HG02970 (cell line): ENCODE measurements around the gene PSMB8.
"Not testable (repeated sequence)": the region's sequence is repeated elsewhere in the genome, so short reads cannot be mapped to it uniquely, and the experiment has no call there.

Experiments
- ATAC-seq: cut with Tn5 transposase; IDR thresholded peaks from one replicate; pipeline ENCODE4 v1.9.1; 2021; ENCODE audit warnings: mild to moderate bottlenecking, moderate library complexity, moderate number of reproducible peaks; ENCODE audit not compliant: unreplicated experiment, low FRiP score

Gene PSMB8

DNA sequence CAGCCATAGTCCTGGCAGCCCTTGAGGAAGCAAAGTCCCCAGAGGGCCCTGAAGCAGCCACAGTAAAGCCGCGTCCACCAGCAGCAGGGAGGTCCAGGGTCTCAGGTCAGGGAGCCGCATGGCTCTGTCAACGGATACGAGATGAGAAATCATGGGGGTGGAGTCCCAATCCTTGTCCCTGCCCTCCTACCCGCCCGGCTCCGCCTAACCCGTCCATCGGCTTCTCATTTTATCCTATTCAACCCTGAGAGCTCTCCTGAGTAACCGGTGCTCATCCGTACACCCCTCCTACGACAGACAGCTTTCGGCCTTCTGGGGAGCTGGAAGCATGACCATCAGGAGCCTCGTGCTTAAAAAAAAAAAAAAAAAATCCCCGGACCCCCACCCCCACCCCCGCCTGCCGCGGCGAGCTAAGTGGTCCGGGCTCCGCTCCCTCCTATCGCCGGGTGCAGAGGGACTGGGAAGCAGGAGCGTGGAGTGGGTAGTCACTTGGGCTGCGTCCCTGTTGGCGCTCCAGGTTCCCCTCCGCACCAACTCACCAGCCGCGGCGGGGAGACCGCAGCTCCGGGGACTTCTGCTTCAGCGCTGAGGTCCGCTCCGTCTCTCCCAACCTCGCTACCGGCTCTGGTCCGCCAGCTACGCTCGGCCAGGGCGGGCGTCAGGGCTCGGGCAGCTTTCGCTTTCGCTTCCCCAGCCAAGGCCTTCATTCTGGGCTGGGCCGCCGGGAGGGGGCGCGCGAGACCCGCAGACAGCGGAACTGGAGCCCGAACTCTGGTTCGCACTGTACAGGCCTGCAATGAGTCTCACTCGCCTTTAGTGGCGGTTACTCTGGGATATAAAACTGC, 5.5 kb downstream of the PSMB8 start, which contains the start of gene TAP2:
Gene TAP2 (minus strand): TSS at position 626 of the 845 bp plus-strand sequence. CDS start 506 bp downstream, at position 120.
- peak; percentile 83 for ATAC-seq

DNA sequence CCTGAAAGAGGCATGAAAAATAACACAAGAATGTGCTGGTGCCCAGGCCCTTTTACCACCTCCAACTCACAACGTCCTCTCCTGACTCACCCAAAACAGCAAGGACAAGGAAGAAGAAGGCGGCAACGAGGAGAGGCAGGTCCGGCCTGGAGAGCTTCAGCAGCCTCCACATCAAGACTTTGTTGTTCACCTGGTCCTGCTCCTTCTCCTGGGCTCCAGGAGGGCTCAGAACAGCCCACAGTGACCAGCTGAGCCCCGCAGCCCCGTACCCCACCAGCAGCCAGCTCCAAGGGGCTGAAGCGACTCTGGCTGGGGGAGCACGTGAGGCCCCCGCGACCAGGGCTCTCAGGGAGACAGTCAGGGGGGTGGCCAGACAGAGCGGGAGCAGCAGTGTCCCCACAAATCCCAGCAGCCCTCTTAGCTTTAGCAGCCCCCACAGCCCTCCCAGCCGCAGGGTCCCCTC, 6.2 kb downstream of the PSMB8 start:
- ATAC-seq = no peak

DNA sequence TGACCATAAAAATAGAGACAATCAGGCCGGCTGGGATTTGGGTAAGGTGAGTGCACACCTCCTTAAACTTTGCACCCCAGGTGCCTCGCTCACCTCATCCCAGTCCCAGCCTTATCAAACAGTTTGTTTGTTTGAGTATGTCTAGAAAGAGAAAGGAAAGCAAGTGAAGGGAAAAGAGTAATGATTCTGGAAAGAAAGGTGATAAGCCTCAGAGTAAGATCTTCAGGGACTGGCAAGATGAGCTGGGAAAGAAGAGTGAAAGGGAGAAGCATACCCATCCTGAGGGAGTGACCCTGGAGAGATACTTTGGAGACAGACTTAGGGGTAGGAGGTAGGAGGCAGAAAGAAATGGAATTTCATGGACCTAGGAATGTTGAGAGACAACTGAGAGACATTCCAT, 7.0 kb downstream of the PSMB8 start:
- no peak for ATAC-seq

- no peak for ATAC-seq
Measured at GRCh38 chr6:32835167-32835893, 8.5 kb downstream of the PSMB8 start.

GRCh38 chr6:32833664-32834063, 10.2 kb downstream of the PSMB8 start:
- ATAC-seq = no peak

DNA sequence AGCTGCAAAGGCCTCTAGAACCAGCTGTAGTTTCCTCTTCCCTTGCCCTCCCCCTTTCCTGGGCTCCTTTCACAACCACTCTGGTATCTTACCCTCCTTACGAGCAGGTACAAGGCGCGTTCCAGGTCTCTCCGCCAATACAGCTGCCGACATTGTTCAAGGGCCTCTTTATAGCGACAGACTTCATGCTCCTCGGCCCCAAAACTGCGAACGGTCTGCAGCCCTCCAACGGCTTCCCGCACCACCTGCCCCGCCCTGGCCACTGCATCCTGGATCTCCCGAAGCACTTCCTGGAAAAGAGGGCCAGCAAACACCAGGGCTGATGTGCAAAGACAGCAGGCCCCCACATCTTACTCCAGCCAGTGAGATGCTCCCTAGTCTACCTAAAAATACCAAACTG, 11.3 kb downstream of the PSMB8 start:
- ATAC-seq = no peak

DNA sequence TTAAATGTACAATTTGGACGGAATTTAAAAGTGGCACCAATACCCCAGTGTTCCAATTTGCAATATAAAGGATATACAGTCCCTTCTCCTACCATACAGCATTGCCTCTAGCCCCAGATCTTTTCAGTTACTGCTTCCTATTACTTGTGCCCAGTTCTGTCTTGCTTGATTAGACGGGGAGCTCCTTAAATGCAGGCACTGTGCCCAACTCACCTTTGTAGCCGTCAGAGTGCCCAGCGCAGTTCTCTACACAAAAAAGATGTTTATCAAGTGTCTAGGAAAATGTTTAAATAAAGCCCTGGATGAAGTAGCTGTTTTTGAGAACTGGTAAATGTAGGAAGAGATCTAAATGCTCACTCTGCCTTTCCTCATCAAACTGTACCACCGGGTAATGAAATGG, 12.9 kb downstream of the PSMB8 start:
- ATAC-seq = no peak

DNA sequence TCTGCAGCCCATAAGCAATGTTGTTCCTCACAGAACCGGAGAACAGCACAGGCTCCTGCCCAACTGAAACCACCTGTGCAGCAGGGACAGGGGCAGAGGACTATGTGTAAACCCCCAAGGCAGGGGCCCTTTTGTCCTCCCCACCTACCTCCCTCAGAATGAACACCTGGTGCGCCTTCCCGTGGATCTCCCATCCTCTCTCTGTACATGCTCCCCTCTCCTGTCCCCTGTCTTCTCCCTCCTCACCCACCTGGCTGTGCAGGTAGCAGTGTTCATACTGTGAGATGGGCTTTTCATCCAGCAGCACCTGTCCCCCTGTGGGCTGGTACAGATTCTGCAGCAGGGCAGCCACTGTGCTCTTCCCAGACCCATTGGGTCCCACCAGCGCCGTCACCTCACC, 13.8 kb downstream of the PSMB8 start:
- no peak for ATAC-seq

- no peak for ATAC-seq
Measured at GRCh38 chr6:32829495-32829894, 14.4 kb downstream of the PSMB8 start.

GRCh38 chr6:32827025-32827424, 16.8 kb downstream of the PSMB8 start:
- ATAC-seq = no peak

DNA sequence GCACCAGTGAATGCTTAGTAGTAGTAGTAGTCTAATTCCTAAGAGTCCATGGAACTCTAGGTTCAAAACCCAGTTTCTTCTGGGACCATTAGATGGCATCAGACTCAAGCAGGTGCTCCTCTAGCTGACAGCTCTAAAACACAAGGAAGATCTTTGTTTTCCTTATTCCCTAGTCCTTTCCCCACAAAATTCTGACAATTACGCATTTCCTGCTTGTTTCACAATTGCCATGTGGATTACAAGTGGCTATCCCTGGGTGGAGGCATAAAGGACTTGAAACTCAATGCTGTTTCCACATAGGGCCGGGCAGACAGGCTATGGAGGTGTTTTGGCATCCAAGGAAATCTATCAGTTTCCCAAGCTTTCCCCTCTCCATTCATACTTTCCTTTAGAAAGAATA, 17.9 kb downstream of the PSMB8 start:
- no peak for ATAC-seq

DNA sequence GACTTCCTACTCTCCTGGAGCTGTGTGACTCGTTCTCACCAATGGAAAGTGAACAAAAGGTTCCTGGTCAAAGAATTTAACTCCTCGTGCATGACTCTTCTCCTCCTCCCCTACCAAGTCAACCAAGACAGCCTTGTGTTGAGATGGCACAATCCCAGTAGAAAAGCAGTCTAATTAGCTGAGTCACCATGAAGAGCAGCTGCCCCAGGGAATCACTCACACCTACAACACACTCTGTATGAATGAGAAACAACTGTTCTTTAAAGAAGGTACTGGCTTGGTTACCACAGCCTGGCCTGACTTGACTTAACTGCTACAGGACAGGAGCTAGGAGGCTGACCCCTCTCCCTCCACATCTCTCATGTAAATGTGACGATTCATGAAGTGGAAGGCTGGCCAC, 24.1 kb downstream of the PSMB8 start:
- ATAC-seq = no peak

DNA sequence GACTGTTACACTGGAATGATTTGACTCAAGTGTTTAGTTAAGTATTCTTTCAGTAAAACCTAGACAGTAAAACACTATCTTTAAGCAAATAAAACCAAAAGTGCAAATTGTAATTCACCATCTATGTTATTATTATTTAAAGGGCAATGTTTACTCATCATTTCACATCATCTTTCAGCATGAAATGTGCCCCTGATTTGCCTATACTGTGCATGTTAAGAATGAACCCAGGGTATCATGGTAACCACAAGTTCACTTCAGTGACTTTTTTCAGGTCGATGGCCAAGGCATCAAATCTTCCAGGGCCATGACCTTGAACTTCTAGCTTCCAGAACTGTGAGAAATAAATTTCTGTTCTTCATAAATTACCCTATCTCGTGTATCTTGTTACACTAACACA, 25.0 kb downstream of the PSMB8 start:
- ATAC-seq = no peak

- no peak for ATAC-seq
Measured at GRCh38 chr6:32816746-32817204, 27.1 kb downstream of the PSMB8 start, which contains the start of gene HLA-DOB. TSS of gene HLA-DOB (minus strand) at chr6:32817002. CDS start at chr6:32816951, 51 bp downstream.

DNA sequence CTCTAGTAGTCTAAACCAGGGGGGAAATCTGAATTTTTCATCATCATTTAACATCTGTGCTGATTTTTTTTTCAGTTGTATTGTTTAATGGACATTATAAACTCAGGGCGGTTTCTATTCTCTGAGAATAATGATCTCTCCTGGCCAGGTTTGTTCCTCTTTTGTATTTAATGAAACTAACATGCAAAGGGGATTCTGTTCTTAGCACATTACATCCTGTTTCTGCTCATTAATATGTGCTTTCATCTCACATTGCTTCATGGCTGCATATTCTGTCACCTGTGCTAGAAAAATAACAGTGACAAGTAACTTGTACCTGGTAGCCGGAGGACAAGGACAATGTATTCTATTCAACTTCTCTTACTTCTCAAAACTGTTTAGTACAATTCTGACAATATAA, 27.9 kb downstream of the PSMB8 start:
- ATAC-seq = no peak

GRCh38 chr6:32815115-32815514, 28.7 kb downstream of the PSMB8 start:
- no peak for ATAC-seq

DNA sequence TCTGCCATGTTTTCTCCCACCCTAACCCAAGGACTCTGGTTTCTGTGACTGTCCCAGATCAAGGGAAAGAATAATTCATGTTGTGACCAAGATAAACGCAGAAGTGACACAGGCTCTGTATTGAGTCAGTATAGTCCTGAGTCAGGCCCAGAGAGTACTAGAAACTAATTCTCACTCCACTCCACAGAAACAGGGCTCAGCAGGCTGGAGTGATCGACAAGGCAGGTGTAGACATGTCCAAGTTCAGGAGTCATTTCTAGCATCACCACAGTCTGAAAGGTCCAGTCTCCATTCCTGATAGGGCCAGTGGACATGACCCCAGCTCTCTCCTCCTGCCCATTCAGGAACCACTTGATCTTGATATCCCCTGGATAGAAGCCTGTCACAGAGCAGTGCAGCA, 29.7 kb downstream of the PSMB8 start:
- ATAC-seq = no peak

GRCh38 chr6:32809171-32809570, 34.7 kb downstream of the PSMB8 start:
- ATAC-seq = no peak

DNA sequence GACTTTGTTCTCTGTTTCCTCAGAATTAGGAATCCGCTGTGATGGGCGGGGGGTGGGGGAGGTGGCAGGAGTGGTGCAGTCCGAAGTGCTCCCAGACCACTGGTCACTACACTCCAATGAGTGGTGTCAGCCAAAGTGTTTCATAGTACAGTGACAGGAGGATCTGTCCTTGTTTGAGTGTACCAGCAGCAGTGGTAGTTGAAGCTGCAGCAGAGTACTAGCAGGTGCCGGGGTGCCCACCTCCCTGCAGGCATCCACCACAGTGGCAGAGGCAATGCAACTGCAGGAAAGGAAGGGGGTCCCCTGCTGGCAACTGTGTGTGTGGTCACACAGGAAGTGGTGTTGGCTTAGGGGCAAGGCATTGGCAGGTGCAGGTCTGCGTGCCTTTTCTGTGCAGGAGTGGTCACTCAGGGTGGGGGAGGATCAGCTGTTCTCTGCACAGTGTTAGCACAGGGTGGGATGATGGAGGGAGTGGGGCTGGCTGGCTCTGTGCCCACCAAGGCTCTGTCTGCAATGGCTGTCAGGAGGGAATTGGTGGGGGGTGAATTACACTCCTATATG, 36.7 kb downstream of the PSMB8 start:
- no peak for ATAC-seq

DNA sequence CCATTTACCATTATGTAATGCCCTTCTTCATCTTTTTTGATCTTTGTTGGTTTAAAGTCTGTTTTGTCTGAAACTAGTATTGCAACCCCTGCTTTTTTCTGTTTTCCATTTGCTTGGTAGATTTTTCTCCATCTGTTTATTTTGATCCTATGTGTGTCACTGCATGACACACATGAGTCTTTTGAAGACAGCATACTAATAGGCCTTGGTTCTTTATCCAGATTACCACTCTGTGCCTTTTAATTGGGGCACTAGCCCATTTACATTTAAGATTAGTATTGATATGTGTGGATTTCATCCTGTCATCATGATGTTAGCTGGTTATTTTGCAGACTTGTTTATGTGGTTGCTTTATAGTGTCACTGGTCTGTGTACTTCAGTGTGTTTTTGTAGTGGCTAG, 38.4 kb downstream of the PSMB8 start:
- ATAC-seq = not testable (repeated sequence)

GRCh38 chr6:32803416-32803815, 40.4 kb downstream of the PSMB8 start:
- ATAC-seq = no peak
